ENCODE results near the gene GP1BA. TPM values are rescaled to one million over a fixed set of nuclear protein-coding genes. Genes with fewer than 3 reads are reported as not detected.

GP1BA gene
- total RNA-seq, 1 experiment from 2014 or later, result 0.15 TPM

DNA sequence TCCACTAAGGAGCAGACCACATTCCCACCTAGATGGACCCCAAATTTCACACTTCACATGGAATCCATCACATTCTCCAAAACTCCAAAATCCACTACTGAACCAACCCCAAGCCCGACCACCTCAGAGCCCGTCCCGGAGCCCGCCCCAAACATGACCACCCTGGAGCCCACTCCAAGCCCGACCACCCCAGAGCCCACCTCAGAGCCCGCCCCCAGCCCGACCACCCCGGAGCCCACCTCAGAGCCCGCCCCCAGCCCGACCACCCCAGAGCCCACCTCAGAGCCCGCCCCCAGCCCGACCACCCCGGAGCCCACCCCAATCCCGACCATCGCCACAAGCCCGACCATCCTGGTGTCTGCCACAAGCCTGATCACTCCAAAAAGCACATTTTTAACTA, 1.6 kb downstream of the GP1BA start:
- Histone ChIP-seq H3K9me3 (ENCODE audit: control insufficient read depth, insufficient read depth, low read depth, low read length) (no peaks in the 10 kb centered on the region), H3K27me3 (ENCODE audit: control insufficient read depth, insufficient read depth, low read length) (no peaks in the 10 kb centered on the region), H3K4me3 (ENCODE audit: low read depth in 2 of 2, low read length in 2 of 2) (no peak overlapping the region), H3K4me1 (ENCODE audit: control insufficient read depth, insufficient read depth, low read length) (peaks cover 4% of the 10 kb centered on the region), H3K36me3 (ENCODE audit: control insufficient read depth, insufficient read depth, low read length) (no peaks in the 10 kb centered on the region), H3K27ac (ENCODE audit: low read length) (no peak overlapping the region)
- TF ChIP-seq, protein P1, sequence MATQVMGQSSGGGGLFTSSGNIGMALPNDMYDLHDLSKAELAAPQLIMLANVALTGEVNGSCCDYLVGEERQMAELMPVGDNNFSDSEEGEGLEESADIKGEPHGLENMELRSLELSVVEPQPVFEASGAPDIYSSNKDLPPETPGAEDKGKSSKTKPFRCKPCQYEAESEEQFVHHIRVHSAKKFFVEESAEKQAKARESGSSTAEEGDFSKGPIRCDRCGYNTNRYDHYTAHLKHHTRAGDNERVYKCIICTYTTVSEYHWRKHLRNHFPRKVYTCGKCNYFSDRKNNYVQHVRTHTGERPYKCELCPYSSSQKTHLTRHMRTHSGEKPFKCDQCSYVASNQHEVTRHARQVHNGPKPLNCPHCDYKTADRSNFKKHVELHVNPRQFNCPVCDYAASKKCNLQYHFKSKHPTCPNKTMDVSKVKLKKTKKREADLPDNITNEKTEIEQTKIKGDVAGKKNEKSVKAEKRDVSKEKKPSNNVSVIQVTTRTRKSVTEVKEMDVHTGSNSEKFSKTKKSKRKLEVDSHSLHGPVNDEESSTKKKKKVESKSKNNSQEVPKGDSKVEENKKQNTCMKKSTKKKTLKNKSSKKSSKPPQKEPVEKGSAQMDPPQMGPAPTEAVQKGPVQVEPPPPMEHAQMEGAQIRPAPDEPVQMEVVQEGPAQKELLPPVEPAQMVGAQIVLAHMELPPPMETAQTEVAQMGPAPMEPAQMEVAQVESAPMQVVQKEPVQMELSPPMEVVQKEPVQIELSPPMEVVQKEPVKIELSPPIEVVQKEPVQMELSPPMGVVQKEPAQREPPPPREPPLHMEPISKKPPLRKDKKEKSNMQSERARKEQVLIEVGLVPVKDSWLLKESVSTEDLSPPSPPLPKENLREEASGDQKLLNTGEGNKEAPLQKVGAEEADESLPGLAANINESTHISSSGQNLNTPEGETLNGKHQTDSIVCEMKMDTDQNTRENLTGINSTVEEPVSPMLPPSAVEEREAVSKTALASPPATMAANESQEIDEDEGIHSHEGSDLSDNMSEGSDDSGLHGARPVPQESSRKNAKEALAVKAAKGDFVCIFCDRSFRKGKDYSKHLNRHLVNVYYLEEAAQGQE (IDR thresholded peaks at IDR 0.05; ENCODE audit: insufficient read depth in 1 of 2, low read depth in 2 of 2, low read length in 1 of 2), result no peak
- TF ChIP-seq SIN3A (IDR thresholded peaks at IDR 0.05; ENCODE audit: borderline replicate concordance, insufficient read depth, low read depth, low read length), result no peak
- no peak for TF ChIP-seq CTCF (IDR thresholded peaks at IDR 0.05)
- TF ChIP-seq POLR2AphosphoS5 (IDR thresholded peaks at IDR 0.05; ENCODE audit: low read depth, low read length), result no peak
- TF ChIP-seq TCF7L2 (IDR thresholded peaks at IDR 0.05; ENCODE audit: low read depth, low read length), result no peak
- CTCF ChIA-PET, result no interaction called here
- in situ Hi-C loops (cut with HindIII; ENCODE audit: low pct_unique_long_range_greater_than_20kb, low sequenced_read_pairs), result no loop called here
- BruUV-seq (replicated peaks), result no TSS peak
- ATAC-seq (no peak), DNase-seq (ENCODE audit: low read depth, low spot score) (no peak)
- POLR2A ChIA-PET, result interaction anchor here (0.6 kb wide), 1 partner anchor 346 kb away, joined by 4 read pairs; no protein-coding TSS in a partner anchor
- intact Hi-C loops (cut with micrococcal nuclease; ENCODE audit: unreplicated experiment), result no loop called here

DNA sequence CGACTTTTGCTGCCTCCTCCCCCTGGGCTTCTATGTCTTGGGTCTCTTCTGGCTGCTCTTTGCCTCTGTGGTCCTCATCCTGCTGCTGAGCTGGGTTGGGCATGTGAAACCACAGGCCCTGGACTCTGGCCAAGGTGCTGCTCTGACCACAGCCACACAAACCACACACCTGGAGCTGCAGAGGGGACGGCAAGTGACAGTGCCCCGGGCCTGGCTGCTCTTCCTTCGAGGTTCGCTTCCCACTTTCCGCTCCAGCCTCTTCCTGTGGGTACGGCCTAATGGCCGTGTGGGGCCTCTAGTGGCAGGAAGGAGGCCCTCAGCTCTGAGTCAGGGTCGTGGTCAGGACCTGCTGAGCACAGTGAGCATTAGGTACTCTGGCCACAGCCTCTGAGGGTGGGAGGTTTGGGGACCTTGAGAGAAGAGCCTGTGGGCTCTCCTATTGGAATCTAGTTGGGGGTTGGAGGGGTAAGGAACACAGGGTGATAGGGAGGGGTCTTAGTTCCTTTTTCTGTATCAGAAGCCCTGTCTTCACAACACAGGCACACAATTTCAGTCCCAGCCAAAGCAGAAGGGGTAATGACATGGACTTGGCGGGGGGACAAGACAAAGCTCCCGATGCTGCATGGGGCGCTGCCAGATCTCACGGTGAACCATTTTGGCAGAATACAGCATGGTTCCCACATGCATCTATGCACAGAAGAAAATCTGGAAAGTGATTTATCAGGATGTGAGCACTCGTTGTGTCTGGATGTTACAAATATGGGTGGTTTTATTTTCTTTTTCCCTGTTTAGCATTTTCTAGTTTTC, 2.3 kb downstream of the GP1BA start:
- Histone ChIP-seq H3K27ac (ENCODE audit: low read length) (no peak overlapping the region), H3K9me3 (ENCODE audit: control insufficient read depth, insufficient read depth, low read depth, low read length) (no peaks in the 10 kb centered on the region), H3K4me3 (ENCODE audit: low read depth in 2 of 2, low read length in 2 of 2) (no peak overlapping the region), H3K4me1 (ENCODE audit: control insufficient read depth, insufficient read depth, low read length) (peaks cover 8% of the 10 kb centered on the region), H3K27me3 (ENCODE audit: control insufficient read depth, insufficient read depth, low read length) (no peaks in the 10 kb centered on the region), H3K36me3 (ENCODE audit: control insufficient read depth, insufficient read depth, low read length) (peaks cover 3% of the 10 kb centered on the region; the same call in 1 of the 2 replicates)
- DNase-seq (ENCODE audit: low read depth, low spot score), result no peak
- ChIA-PET CTCF (no interaction called here), POLR2A (interaction anchor here (0.6 kb wide), 1 partner anchor 346 kb away, joined by 4 read pairs; no protein-coding TSS in a partner anchor)
- no TSS peak for BruUV-seq (replicated peaks)
- ATAC-seq, result peak; percentile 64
- in situ Hi-C loops (cut with HindIII; ENCODE audit: low pct_unique_long_range_greater_than_20kb, low sequenced_read_pairs) (no loop called here), intact Hi-C loops (cut with micrococcal nuclease; ENCODE audit: unreplicated experiment) (no loop called here)
- TF ChIP-seq SIN3A (IDR thresholded peaks at IDR 0.05; ENCODE audit: borderline replicate concordance, insufficient read depth, low read depth, low read length), result no peak
- no peak for TF ChIP-seq POLR2AphosphoS5 (IDR thresholded peaks at IDR 0.05; ENCODE audit: low read depth, low read length)
- TF ChIP-seq, protein P1 (IDR thresholded peaks at IDR 0.05; ENCODE audit: insufficient read depth in 1 of 2, low read depth in 2 of 2, low read length in 1 of 2), result no peak
- TF ChIP-seq CTCF (IDR thresholded peaks at IDR 0.05), result no peak; the same call in 1 of the 2 replicates
- TF ChIP-seq TCF7L2 (IDR thresholded peaks at IDR 0.05; ENCODE audit: low read depth, low read length), result no peak
